Lung (tissue), 12 donors: Measurements from ENCODE around the gene TDRKH. TPM values are rescaled to one million over a fixed set of nuclear protein-coding genes. Genes with fewer than 3 reads are reported as not detected.

Source experiments
- ATAC-seq: fragments of 200-7000 bp; cut with Tn5 transposase; one replicate; pipeline ENCODE4 v1.9.1; 2020; ENCODE audit warnings: moderate number of reproducible peaks; ENCODE audit not compliant: insufficient read depth, low FRiP score
- DNase-seq, 3 donors: peaks; one replicate each; pipeline ENCODE4 v3.0.0-alpha.2; 2013 to 2017
- H3K27ac ChIP-seq, 2 donors: one replicate each; pipeline ENCODE4 v1.5.1; 2013; ENCODE audit warnings: mild to moderate bottlenecking in 2 of 2, moderate library complexity in 2 of 2, control low read depth in 1 of 2, inconsistent platforms in 1 of 2, low read depth in 1 of 2, low read length in 1 of 2
- H3K27me3 ChIP-seq, 3 donors: one replicate each; pipeline ENCODE4 v1.5.1; 2013; ENCODE audit warnings: low read length in 2 of 3; ENCODE audit not compliant: control insufficient read depth in 3 of 3, insufficient read depth in 3 of 3
- H3K36me3 ChIP-seq, 4 donors: one replicate each; pipeline ENCODE4 v1.5.1; 2013; ENCODE audit warnings: low read length in 4 of 4, mild to moderate bottlenecking in 1 of 4, moderate library complexity in 1 of 4; ENCODE audit not compliant: control insufficient read depth in 4 of 4, insufficient read depth in 4 of 4
- H3K4me1 ChIP-seq, 5 donors: one replicate each; pipeline ENCODE4 v1.5.1; 2013; ENCODE audit warnings: low read length in 5 of 5, mild to moderate bottlenecking in 2 of 5, moderate library complexity in 1 of 5; ENCODE audit not compliant: control insufficient read depth in 5 of 5, insufficient read depth in 5 of 5
- H3K4me3 ChIP-seq: one replicate; pipeline ENCODE4 v1.5.1; 2013; ENCODE audit warnings: mild to moderate bottlenecking, control low read depth, moderate library complexity
- H3K9ac ChIP-seq, 2 donors: one replicate each; pipeline ENCODE4 v1.5.1; 2013; ENCODE audit warnings: low read length in 2 of 2, control low read depth in 1 of 2; ENCODE audit not compliant: insufficient read depth in 1 of 2
- H3K9me3 ChIP-seq, 4 donors: one replicate each; pipeline ENCODE4 v1.5.1; 2013; ENCODE audit warnings: low read length in 3 of 4, mild to moderate bottlenecking in 1 of 4, moderate library complexity in 1 of 4; ENCODE audit not compliant: control insufficient read depth in 4 of 4, insufficient read depth in 3 of 4
- WGBS, 2 donors: extraction: QIAGEN DNeasy Blood & Tissue Kit; methylation state at CpG; one replicate each; pipeline ENCODE4 v1.1.7; 2013; 5-methylcytosine and 5-hydroxymethylcytosine counted together
- polyA plus RNA-seq, 2 donors: library from polyadenylated mRNA; stranded (reverse); fragments of 200-250 nt; gene quantifications; one replicate each; pipeline ENCODE4 v1.2.1, GENCODE V29; 2013
- total RNA-seq, 2 donors: library from RNA; depleted of rRNA in 1 of 2; stranded (reverse); fragments of >200 nt in 1 of 2; gene quantifications; one replicate each; pipeline ENCODE4 v1.2.1, GENCODE V29; 2014 to 2021
- TF ChIP-seq, protein P1 (sequence below): IDR thresholded peaks from 2 replicates; pipeline ENCODE4 v1.5.1; 2012; ENCODE audit warnings: mild to moderate bottlenecking; ENCODE audit errors: control extremely low read depth, extremely low read depth
- donor health status: control.
- donor health status: control.
- donor health status: Bipolar disorder and iron deficiency.
- donor health status: healthy.
- donor health status: DM: yes; HTN: yes; CAD: no.

The TDRKH gene
- total and polyA plus RNA-seq, 4 donors = 5.6 to 18.1 (median 8.8) TPM

DNA sequence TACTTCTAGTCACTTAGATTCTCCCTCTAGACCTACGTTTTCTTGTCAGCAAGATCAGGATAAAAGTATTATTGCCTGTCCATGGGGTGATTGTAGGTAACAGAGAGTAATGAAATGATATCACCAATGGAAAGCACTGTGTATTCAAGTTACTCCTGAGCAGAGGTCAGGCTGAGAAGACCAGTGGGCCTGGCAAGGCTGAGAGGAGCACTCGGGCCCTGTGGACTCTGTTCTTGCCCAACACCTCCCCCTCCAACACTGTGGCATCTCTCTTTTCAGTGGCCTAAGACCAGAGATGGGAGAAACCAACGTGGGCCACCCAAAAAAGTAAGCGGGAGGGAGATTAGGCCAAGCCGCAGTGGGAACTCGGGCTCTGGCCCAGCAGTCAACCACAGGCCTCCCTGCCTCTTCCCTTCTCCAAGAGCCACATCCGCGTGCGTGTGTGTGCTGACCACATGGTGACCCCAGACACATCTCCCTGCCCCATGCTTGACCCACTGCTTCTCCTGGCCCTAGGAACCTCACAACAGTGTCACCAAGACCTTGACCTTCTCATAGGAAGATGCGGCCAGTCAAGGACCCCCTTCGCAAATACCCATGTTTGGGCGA is 29.0 kb upstream of the TDRKH start:
- H3K9me3 ChIP-seq = no peaks in the 10 kb centered on the region
- H3K9ac ChIP-seq = no peak overlapping the region
- 80 to 96% methylated on average over 12 of the region's 12 CpGs for WGBS, 2 donors
- H3K36me3 ChIP-seq = no peaks in the 10 kb centered on the region
- DNase-seq (no peak), ATAC-seq (no peak)
- H3K27me3 ChIP-seq = no peaks in the 10 kb centered on the region
- peaks cover 0 to 7% (median 0%) of the 10 kb centered on the region in 5 donors for H3K4me1 ChIP-seq
- no peak overlapping the region for H3K4me3 ChIP-seq
- TF ChIP-seq, protein P1, sequence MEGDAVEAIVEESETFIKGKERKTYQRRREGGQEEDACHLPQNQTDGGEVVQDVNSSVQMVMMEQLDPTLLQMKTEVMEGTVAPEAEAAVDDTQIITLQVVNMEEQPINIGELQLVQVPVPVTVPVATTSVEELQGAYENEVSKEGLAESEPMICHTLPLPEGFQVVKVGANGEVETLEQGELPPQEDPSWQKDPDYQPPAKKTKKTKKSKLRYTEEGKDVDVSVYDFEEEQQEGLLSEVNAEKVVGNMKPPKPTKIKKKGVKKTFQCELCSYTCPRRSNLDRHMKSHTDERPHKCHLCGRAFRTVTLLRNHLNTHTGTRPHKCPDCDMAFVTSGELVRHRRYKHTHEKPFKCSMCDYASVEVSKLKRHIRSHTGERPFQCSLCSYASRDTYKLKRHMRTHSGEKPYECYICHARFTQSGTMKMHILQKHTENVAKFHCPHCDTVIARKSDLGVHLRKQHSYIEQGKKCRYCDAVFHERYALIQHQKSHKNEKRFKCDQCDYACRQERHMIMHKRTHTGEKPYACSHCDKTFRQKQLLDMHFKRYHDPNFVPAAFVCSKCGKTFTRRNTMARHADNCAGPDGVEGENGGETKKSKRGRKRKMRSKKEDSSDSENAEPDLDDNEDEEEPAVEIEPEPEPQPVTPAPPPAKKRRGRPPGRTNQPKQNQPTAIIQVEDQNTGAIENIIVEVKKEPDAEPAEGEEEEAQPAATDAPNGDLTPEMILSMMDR = no peak
- H3K27ac ChIP-seq = no peak overlapping the region

DNA sequence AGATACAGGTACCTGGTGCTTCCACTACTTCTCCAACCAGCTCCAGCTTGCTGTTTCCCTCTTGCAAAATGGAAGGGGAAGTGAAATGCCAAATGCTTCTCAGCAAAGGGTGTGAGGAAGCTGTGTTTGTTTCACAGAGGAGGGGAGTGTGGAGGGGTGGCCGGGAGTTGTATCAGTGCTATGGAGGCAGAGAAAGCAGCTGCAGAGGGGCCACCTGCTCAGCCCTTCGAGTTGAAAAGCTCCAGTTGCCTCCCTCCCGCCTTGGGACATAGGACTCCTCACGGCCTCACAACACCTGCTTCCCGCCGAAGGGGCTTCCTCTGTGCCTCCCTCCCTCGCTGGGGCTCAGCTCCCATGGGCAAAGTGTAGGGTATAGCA is 27.0 kb upstream of the TDRKH start:
- H3K9ac ChIP-seq = no peak overlapping the region
- ATAC-seq = no peak
- peaks cover 0 to 2% (median 0%) of the 10 kb centered on the region in 3 donors for H3K27me3 ChIP-seq
- no peaks in the 10 kb centered on the region for H3K36me3 ChIP-seq
- H3K4me1 ChIP-seq = peaks cover 0 to 7% (median 0%) of the 10 kb centered on the region in 5 donors
- no peak overlapping the region for H3K27ac ChIP-seq
- 41 to 67% methylated on average over 7 of the region's 7 CpGs for WGBS, 2 donors
- no peak overlapping the region for H3K4me3 ChIP-seq
- no peak for DNase-seq
- TF ChIP-seq, protein P1 = no peak
- no peaks in the 10 kb centered on the region for H3K9me3 ChIP-seq

GRCh38 chr1:151816548-151817352 is 26.4 kb upstream of the TDRKH start:
- Histone ChIP-seq H3K9me3 (no peaks in the 10 kb centered on the region), H3K4me1 (peaks cover 0 to 7% (median 0%) of the 10 kb centered on the region in 5 donors), H3K4me3 (no peak overlapping the region), H3K27ac (no peak overlapping the region), H3K27me3 (peaks cover 0 to 2% (median 0%) of the 10 kb centered on the region in 3 donors), H3K9ac (no peak overlapping the region), H3K36me3 (no peaks in the 10 kb centered on the region)
- TF ChIP-seq, protein P1 = no peak
- DNase-seq (no peak), ATAC-seq (no peak)
- WGBS, 2 donors = 78 to 82% methylated on average over 26 of the region's 26 CpGs
